Mucosa of rectum (tissue), 2 donors: Measurements from ENCODE around the gene NOTUM.

ENCODE experiments used
- H3K27ac ChIP-seq, 2 donors: one replicate each; pipeline ENCODE4 v1.7.0; 2013; ENCODE audit warnings: inconsistent platforms in 2 of 2, low read depth in 2 of 2, low read length in 2 of 2
- H3K27me3 ChIP-seq, 2 donors: one replicate each; pipeline ENCODE4 v1.7.0; 2013; ENCODE audit warnings: low read length in 2 of 2; ENCODE audit not compliant: control insufficient read depth in 2 of 2, insufficient read depth in 2 of 2
- H3K36me3 ChIP-seq, 2 donors: one replicate each; pipeline ENCODE4 v1.7.0; 2013; ENCODE audit warnings: low read length in 2 of 2; ENCODE audit not compliant: control insufficient read depth in 2 of 2, insufficient read depth in 2 of 2
- H3K4me1 ChIP-seq, 2 donors: one replicate each; pipeline ENCODE4 v1.7.0; 2013; ENCODE audit warnings: low read length in 2 of 2, mild to moderate bottlenecking in 1 of 2; ENCODE audit not compliant: control insufficient read depth in 2 of 2, insufficient read depth in 2 of 2
- H3K4me3 ChIP-seq, 2 donors: one replicate each; pipeline ENCODE4 v1.7.0; 2013; ENCODE audit warnings: low read length in 2 of 2
- H3K9ac ChIP-seq, 2 donors: one replicate each; pipeline ENCODE4 v1.7.0; 2013; ENCODE audit warnings: low read length in 2 of 2, low read depth in 1 of 2, mild to moderate bottlenecking in 1 of 2
- H3K9me3 ChIP-seq, 2 donors: one replicate each; pipeline ENCODE4 v1.7.0; 2013; ENCODE audit warnings: low read length in 2 of 2; ENCODE audit not compliant: control insufficient read depth in 2 of 2
- donor health status: healthy.
- donor health status: Normal muscosa, but diverticular disease.

Gene NOTUM

GRCh38 chr17:81961087-81961511 is at the start of gene NOTUM:
TSS of gene NOTUM (minus strand) at chr17:81961187. CDS start at chr17:81960909, 278 bp downstream.
- no peak within 1 kb of the TSS for H3K27ac ChIP-seq
- peaks cover 32 to 56% of the 10 kb centered on the region in 2 donors for H3K27me3 ChIP-seq
- no peaks in the 10 kb centered on the region for H3K9me3 ChIP-seq
- H3K9ac ChIP-seq, result no peak within 1 kb of the TSS
- peaks cover 9 to 10% of the 10 kb centered on the region in 2 donors for H3K4me1 ChIP-seq
- peak within 1 kb of the TSS; percentile 13 to 30 for H3K4me3 ChIP-seq
- H3K36me3 ChIP-seq, result no peaks in the 10 kb centered on the region

GRCh38 chr17:82009413-82009812 is 48.4 kb upstream of the NOTUM start:
- H3K4me1 ChIP-seq, result no peaks in the 10 kb centered on the region
- no peak overlapping the region for H3K9ac ChIP-seq
- H3K27me3 ChIP-seq, result no peaks in the 10 kb centered on the region
- no peaks in the 10 kb centered on the region for H3K9me3 ChIP-seq
- H3K4me3 ChIP-seq, result no peak overlapping the region
- H3K36me3 ChIP-seq, result no peaks in the 10 kb centered on the region
- H3K27ac ChIP-seq, result no peak overlapping the region

- Histone ChIP-seq H3K4me1 (no peaks in the 10 kb centered on the region), H3K4me3 (no peak overlapping the region)
Observed at GRCh38 chr17:82008941-82009405, 48.0 kb upstream of the NOTUM start.

GRCh38 chr17:82008258-82008940 is 47.4 kb upstream of the NOTUM start:
- no peaks in the 10 kb centered on the region for H3K9me3 ChIP-seq
- no peak overlapping the region for H3K9ac ChIP-seq
- H3K4me3 ChIP-seq, result no peak overlapping the region
- H3K4me1 ChIP-seq, result no peaks in the 10 kb centered on the region
- no peaks in the 10 kb centered on the region for H3K36me3 ChIP-seq
- no peak overlapping the region for H3K27ac ChIP-seq
- no peaks in the 10 kb centered on the region for H3K27me3 ChIP-seq

More at GRCh38 chr17:82008941-82009405, 48.0 kb upstream of the NOTUM start:
- H3K9me3 ChIP-seq, result no peaks in the 10 kb centered on the region
- no peak overlapping the region for H3K27ac ChIP-seq
- no peak overlapping the region for H3K9ac ChIP-seq
- H3K27me3 ChIP-seq, result no peaks in the 10 kb centered on the region
- H3K36me3 ChIP-seq, result no peaks in the 10 kb centered on the region

DNA sequence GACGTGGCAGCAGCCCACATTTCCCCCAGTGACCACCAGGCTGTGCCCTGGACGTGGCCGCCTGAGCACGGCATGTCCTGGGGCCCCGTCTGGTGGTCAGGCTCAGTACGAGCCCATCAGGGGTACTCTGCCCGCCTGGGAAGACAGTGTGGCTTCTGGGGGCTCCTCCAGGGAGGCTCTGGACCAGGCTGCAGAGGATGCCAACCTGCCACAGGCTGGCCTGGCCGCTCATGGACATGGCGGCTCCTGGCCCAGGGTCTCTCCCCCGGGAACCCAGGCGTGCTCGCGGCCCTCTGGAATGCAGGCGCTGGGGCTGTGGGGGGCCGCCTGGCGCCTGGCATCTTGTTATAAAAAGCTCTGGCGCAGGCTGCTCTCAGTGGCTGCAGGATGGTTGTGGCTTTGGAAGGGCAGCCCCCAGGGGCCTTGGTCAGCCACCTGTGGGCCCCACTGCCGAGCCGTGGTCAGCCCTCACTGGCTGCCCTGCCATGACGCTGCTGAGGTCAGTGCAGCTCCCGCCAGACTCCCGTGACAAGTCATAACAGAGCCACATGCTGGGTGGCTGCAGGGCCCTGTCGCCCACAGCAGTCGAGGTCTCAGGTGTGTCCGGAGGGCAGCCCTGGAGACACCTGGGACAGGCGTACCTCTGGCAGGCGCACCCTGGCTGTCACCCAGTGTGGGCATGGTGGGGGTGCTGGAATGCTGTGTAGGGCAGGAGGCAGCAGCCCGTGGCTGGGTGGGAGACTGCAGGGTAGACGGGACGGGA is 46.7 kb upstream of the NOTUM start:
- Histone ChIP-seq H3K9ac (no peak overlapping the region), H3K4me1 (no peaks in the 10 kb centered on the region), H3K27ac (no peak overlapping the region), H3K9me3 (no peaks in the 10 kb centered on the region), H3K4me3 (no peak overlapping the region), H3K27me3 (no peaks in the 10 kb centered on the region), H3K36me3 (no peaks in the 10 kb centered on the region)

- Histone ChIP-seq H3K9me3 (no peaks in the 10 kb centered on the region), H3K4me3 (no peak overlapping the region), H3K36me3 (no peaks in the 10 kb centered on the region), H3K27ac (no peak overlapping the region), H3K9ac (no peak overlapping the region), H3K4me1 (no peaks in the 10 kb centered on the region), H3K27me3 (no peaks in the 10 kb centered on the region)
Observed at GRCh38 chr17:82007228-82007494, 46.2 kb upstream of the NOTUM start.

DNA sequence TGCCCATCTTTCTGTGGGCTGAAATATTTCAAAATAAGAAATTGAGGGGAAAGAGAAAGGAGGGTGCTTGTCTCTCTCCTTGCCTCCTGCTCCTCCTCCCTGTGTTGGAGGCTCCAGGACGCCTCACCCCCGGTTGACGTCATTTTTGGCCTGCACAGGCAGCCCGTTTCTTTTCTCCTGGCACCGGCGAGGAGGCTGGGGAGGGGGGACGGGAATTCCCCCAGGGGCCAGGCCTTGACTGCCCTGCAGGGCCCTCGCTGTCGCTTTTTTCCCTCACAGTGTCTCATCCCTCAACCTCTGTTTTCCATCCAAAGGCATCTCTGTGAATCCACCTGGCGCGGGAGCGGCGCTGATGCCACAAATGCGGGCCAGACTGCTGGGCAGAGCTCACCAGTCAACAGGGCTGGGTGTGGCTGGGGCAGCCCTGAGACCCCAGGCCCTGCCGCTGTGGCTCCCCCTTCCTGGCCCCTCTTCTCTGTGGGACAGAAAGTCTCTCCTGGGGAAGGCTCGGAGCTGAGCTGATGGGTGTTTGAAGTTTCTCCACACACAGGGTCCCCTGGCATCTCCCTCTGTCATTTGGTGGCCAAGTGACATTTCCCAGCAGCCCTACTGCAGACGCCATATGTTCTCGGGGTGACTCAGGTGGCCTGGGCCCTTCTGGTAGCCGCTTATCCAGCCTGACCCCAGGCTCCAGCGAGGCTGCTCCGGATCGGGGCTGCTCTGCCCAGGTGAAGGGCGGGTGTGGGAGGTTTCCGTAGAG is 45.7 kb upstream of the NOTUM start:
- Histone ChIP-seq H3K9ac (no peak overlapping the region), H3K27me3 (no peaks in the 10 kb centered on the region)

DNA sequence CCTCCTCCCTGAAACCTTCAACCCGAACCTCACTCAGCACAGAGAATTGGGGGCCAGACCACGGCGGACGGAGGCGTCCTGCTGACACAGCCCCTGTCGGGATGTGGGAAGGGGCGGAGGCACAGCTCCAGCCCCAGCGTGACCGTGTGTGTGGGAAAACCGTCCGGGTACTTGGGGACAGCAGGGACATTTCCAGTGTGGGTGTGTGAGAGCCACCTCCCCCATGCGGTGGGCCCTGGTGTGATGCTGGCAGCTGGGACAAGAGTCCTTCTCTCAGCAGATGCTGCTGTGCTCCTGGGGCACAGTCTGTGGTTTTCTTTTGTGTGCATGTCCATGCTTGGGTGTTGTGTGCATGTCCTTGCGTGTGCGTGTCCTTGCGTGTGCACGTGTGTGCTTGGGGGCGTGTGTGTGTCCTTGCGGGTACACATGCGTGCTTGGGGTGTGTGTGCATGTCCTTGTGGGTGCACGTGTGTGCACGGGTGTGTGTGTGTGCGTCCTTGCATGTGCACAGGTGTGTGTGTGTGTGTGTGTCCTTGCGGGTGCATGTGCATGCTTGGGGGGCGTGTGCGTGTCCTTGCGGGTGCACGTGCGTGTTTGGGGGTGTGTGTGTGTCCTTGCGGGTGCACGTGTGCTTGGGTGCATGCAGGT is 44.8 kb upstream of the NOTUM start:
- no peak overlapping the region for H3K9ac ChIP-seq
- H3K36me3 ChIP-seq, result no peaks in the 10 kb centered on the region
- H3K27me3 ChIP-seq, result no peaks in the 10 kb centered on the region
- no peaks in the 10 kb centered on the region for H3K9me3 ChIP-seq
- no peak overlapping the region for H3K27ac ChIP-seq
- H3K4me1 ChIP-seq, result no peaks in the 10 kb centered on the region
- H3K4me3 ChIP-seq, result no peak overlapping the region

More for the DNA sequence above, 45.7 kb upstream of the NOTUM start:
- Histone ChIP-seq H3K4me3 (no peak overlapping the region), H3K9me3 (no peaks in the 10 kb centered on the region), H3K27ac (no peak overlapping the region), H3K36me3 (no peaks in the 10 kb centered on the region), H3K4me1 (no peaks in the 10 kb centered on the region)

GRCh38 chr17:82004517-82005455 is 43.8 kb upstream of the NOTUM start:
- Histone ChIP-seq H3K27ac (no peak overlapping the region), H3K4me3 (no peak overlapping the region), H3K36me3 (no peaks in the 10 kb centered on the region), H3K27me3 (no peaks in the 10 kb centered on the region), H3K9me3 (no peaks in the 10 kb centered on the region), H3K9ac (no peak overlapping the region), H3K4me1 (no peaks in the 10 kb centered on the region)
